ENCODE measurements around the gene ATAD1.

DNA sequence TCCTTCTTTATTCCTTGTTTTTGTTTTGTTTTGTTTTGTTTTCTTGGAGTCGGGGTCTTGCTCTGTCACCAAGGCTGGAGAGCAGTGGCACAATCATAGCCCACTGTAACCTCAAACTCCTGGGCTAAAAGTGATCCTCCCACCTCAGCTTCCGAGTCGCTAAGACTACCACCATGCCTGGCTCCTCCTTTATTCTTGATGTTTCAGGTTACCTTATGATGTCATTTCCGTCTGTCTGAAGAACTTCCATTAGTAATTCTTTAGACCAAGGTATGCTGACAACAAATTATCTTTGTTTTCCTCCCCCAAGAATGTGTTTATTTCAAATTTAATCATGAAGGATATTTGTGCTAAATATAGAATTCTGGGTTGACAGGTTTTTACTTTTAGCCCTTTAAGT is 18.1 kb upstream of the ATAD1 start:
- TF ChIP-seq NFIC (IDR thresholded peaks at IDR 0.05) (no peak), RAD21 (IDR thresholded peaks at IDR 0.05; ENCODE audit: low read depth) (no peak), TCF12 (IDR thresholded peaks at IDR 0.05; ENCODE audit: low read depth) (no peak), EGR1 (IDR thresholded peaks at IDR 0.05) (no peak), YY1 (IDR thresholded peaks at IDR 0.05; ENCODE audit: low read depth) (no peak), CEBPB (IDR thresholded peaks at IDR 0.05) (no peak), FOXM1 (IDR thresholded peaks at IDR 0.05; ENCODE audit: borderline replicate concordance, low read depth) (no peak), EP300 (IDR thresholded peaks at IDR 0.05; ENCODE audit: borderline replicate concordance) (no peak), TAF1 (IDR thresholded peaks at IDR 0.05; ENCODE audit: low read depth) (no peak), CREB1 (IDR thresholded peaks at IDR 0.05; ENCODE audit: low read depth) (no peak)
- TF ChIP-seq, protein P1, sequence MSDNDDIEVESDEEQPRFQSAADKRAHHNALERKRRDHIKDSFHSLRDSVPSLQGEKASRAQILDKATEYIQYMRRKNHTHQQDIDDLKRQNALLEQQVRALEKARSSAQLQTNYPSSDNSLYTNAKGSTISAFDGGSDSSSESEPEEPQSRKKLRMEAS (IDR thresholded peaks at IDR 0.05): no peak
- TF ChIP-seq, protein P2, sequence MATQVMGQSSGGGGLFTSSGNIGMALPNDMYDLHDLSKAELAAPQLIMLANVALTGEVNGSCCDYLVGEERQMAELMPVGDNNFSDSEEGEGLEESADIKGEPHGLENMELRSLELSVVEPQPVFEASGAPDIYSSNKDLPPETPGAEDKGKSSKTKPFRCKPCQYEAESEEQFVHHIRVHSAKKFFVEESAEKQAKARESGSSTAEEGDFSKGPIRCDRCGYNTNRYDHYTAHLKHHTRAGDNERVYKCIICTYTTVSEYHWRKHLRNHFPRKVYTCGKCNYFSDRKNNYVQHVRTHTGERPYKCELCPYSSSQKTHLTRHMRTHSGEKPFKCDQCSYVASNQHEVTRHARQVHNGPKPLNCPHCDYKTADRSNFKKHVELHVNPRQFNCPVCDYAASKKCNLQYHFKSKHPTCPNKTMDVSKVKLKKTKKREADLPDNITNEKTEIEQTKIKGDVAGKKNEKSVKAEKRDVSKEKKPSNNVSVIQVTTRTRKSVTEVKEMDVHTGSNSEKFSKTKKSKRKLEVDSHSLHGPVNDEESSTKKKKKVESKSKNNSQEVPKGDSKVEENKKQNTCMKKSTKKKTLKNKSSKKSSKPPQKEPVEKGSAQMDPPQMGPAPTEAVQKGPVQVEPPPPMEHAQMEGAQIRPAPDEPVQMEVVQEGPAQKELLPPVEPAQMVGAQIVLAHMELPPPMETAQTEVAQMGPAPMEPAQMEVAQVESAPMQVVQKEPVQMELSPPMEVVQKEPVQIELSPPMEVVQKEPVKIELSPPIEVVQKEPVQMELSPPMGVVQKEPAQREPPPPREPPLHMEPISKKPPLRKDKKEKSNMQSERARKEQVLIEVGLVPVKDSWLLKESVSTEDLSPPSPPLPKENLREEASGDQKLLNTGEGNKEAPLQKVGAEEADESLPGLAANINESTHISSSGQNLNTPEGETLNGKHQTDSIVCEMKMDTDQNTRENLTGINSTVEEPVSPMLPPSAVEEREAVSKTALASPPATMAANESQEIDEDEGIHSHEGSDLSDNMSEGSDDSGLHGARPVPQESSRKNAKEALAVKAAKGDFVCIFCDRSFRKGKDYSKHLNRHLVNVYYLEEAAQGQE (IDR thresholded peaks at IDR 0.05; ENCODE audit: low read depth): no peak
- TF ChIP-seq, protein P3, sequence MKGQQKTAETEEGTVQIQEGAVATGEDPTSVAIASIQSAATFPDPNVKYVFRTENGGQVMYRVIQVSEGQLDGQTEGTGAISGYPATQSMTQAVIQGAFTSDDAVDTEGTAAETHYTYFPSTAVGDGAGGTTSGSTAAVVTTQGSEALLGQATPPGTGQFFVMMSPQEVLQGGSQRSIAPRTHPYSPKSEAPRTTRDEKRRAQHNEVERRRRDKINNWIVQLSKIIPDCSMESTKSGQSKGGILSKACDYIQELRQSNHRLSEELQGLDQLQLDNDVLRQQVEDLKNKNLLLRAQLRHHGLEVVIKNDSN (IDR thresholded peaks at IDR 0.05): no peak

Data from Ishikawa (cell line).